Measurements from ENCODE around the gene GCN1. TPM values are rescaled to one million over a fixed set of nuclear protein-coding genes. Genes with fewer than 3 reads are reported as not detected.
A peak's percentile ranks its signal among the peaks of the same experiment; 100 is the strongest.

The GCN1 gene
- total and polyA plus RNA-seq, 10 donors: 10.4 to 131 (median 95.5) TPM

DNA sequence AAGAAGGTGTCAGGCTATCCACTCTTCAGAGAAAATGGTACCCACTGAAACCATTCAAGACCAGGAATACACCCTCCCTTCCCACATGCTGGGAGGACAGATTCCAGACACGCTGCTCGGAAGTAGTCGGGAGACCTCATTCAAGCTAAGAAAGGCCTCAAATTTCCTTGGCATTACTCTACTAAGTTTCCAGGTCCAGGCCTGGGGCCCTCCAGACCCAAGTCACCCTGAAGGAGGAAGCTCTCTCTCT lies 33.5 kb upstream of the GCN1 start:
- intact Hi-C loops (cut with DNase I; ENCODE audit: low total_unique reads): no loop called here
- WGBS, 5 donors: 56 to 70% (median 61%) methylated on average over 3 of the region's 3 CpGs

GRCh38 chr12:120227233-120228040 lies 32.9 kb upstream of the GCN1 start:
- DNase-seq: no peak
- H3K27me3 ChIP-seq (replicated peaks in 1 of 7): peaks cover 0 to 50% (median 0%) of the 10 kb centered on the region in 7 donors
- TF ChIP-seq POLR2A (IDR thresholded peaks at IDR 0.05) (no peak), POLR2AphosphoS5 (IDR thresholded peaks at IDR 0.05) (no peak)
- TF ChIP-seq, protein P1, sequence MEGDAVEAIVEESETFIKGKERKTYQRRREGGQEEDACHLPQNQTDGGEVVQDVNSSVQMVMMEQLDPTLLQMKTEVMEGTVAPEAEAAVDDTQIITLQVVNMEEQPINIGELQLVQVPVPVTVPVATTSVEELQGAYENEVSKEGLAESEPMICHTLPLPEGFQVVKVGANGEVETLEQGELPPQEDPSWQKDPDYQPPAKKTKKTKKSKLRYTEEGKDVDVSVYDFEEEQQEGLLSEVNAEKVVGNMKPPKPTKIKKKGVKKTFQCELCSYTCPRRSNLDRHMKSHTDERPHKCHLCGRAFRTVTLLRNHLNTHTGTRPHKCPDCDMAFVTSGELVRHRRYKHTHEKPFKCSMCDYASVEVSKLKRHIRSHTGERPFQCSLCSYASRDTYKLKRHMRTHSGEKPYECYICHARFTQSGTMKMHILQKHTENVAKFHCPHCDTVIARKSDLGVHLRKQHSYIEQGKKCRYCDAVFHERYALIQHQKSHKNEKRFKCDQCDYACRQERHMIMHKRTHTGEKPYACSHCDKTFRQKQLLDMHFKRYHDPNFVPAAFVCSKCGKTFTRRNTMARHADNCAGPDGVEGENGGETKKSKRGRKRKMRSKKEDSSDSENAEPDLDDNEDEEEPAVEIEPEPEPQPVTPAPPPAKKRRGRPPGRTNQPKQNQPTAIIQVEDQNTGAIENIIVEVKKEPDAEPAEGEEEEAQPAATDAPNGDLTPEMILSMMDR (IDR thresholded peaks at IDR 0.05 in 8 of 11, conservative IDR thresholded peaks at IDR 0.05 in 3 of 11): no peak
- peak overlapping the region in 5 of 8 donors; percentile 87 to 92 (median 88) for H3K27ac ChIP-seq
- H3K36me3 ChIP-seq: peaks cover 4 to 36% (median 20%) of the 10 kb centered on the region in 6 donors
- no peaks in the 10 kb centered on the region for H3K9me3 ChIP-seq
- peaks cover 65 to 92% (median 87%) of the 10 kb centered on the region in 6 donors for H3K4me1 ChIP-seq
- 76 to 89% (median 84%) methylated on average over 8 of the region's 8 CpGs for WGBS, 5 donors
- peak overlapping the region in 1 of 8 donors; percentile 55 for H3K4me3 ChIP-seq
- intact Hi-C loops (cut with DNase I; ENCODE audit: low total_unique reads): no loop called here

More for the DNA sequence above, 33.5 kb upstream of the GCN1 start:
- TF ChIP-seq POLR2AphosphoS5 (IDR thresholded peaks at IDR 0.05): no peak
- TF ChIP-seq, protein P1 (IDR thresholded peaks at IDR 0.05 in 8 of 11, conservative IDR thresholded peaks at IDR 0.05 in 3 of 11): no peak
- H3K4me3 ChIP-seq: peak overlapping the region in 1 of 8 donors; percentile 55
- H3K4me1 ChIP-seq: peaks cover 71 to 97% (median 92%) of the 10 kb centered on the region in 6 donors
- no peaks in the 10 kb centered on the region for H3K9me3 ChIP-seq
- H3K27ac ChIP-seq: peak overlapping the region in 6 of 8 donors; percentile 85 to 92 (median 88)
- H3K36me3 ChIP-seq: peaks cover 0 to 30% (median 15%) of the 10 kb centered on the region in 6 donors
- no peak for DNase-seq
- peaks cover 0 to 45% (median 0%) of the 10 kb centered on the region in 7 donors for H3K27me3 ChIP-seq (replicated peaks in 1 of 7)

DNA sequence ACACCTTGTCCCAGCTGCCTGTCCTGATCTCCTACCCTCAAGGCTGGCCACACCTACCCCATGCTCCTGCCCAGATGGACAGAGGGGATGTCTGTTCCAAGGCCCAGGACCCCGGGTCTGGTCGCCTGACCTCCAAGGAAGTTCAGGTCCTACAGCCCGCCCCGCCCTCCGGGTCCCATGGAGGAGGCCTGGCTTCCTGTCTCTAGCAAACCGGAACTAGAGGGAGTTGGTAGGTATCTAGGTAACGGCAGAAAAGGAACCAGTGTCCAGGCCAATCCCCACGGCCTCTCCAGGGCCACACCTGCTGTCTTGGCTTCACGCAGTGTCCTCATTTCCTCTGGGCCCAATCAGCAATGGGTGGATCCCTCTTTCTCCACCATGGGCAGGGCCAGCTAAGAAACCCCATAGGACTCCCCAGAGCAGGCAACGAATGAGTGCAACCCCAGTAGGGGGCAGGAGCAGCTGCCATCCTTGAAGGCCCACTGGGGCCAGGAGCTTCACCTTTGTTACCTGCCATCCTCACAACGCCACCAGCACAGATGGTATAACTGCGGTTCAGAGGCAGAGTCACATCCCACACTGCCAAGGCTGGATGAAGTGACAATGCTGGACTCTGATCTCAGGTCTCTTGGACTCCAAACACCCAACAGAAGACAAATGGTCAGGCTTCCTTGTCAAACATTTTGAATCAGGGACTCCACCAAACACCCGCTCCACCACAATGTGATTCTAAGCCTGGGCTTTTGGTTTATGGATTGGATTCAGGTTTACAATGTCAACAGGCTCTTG lies 31.5 kb upstream of the GCN1 start:
- Histone ChIP-seq H3K4me1 (peaks cover 52 to 78% (median 73%) of the 10 kb centered on the region in 6 donors), H3K9me3 (no peaks in the 10 kb centered on the region), H3K36me3 (peaks cover 6 to 50% (median 34%) of the 10 kb centered on the region in 6 donors), H3K4me3 (peak overlapping the region in 1 of 8 donors; percentile 45), H3K27me3 (replicated peaks in 1 of 7) (peaks cover 0 to 43% (median 0%) of the 10 kb centered on the region in 7 donors), H3K27ac (peak overlapping the region in 7 of 8 donors; percentile 67 to 92 (median 68))
- TF ChIP-seq POLR2A (IDR thresholded peaks at IDR 0.05) (no peak), POLR2AphosphoS5 (IDR thresholded peaks at IDR 0.05) (peak; percentile 49 to 71 (median 63))
- WGBS, 5 donors: 33 to 57% (median 43%) methylated on average over 11 to 13 of the region's 13 CpGs
- intact Hi-C loops (cut with DNase I; ENCODE audit: low total_unique reads): no loop called here
- peak; percentile 90 for DNase-seq

- no peaks in the 10 kb centered on the region for H3K9me3 ChIP-seq
- peaks cover 6 to 58% (median 43%) of the 10 kb centered on the region in 6 donors for H3K36me3 ChIP-seq
- H3K27me3 ChIP-seq (replicated peaks in 1 of 7): peaks cover 0 to 35% (median 0%) of the 10 kb centered on the region in 7 donors
- intact Hi-C loops (cut with DNase I; ENCODE audit: low total_unique reads): no loop called here
- peak overlapping the region in 7 of 8 donors; percentile 67 to 92 (median 68) for H3K27ac ChIP-seq
- DNase-seq: no peak
- TF ChIP-seq, protein P1 (IDR thresholded peaks at IDR 0.05 in 8 of 11, conservative IDR thresholded peaks at IDR 0.05 in 3 of 11): no peak
- TF ChIP-seq POLR2AphosphoS5 (IDR thresholded peaks at IDR 0.05) (no peak), POLR2A (IDR thresholded peaks at IDR 0.05) (no peak)
- peak overlapping the region in 3 of 8 donors; percentile 13 to 45 (median 16) for H3K4me3 ChIP-seq
- 41 to 55% (median 51%) methylated on average over 9 of the region's 9 CpGs for WGBS, 5 donors
- H3K4me1 ChIP-seq: peaks cover 43 to 69% (median 65%) of the 10 kb centered on the region in 6 donors
These were observed 30.7 kb upstream of the GCN1 start for GRCh38 chr12:120225200-120225558.

Measured in spleen (tissue), 11 donors.